Retinal pigment epithelial cell (primary cell): ENCODE measurements around the gene PLTP.

ENCODE experiments used
- DNase-seq: peaks from one replicate; pipeline ENCODE4 v3.0.0-alpha.2; 2010; ENCODE audit warnings: low read depth
- H3K4me3 ChIP-seq: 2 replicates; pipeline ENCODE4 v1.5.1; 2011; ENCODE audit warnings: mild to moderate bottlenecking, low read length, control low read depth, moderate library complexity
- CTCF ChIP-seq: conservative IDR thresholded peaks from 2 replicates; pipeline ENCODE4 v1.5.1; 2011; ENCODE audit warnings: low read depth, low read length, control low read depth, inconsistent platforms

PLTP gene

GRCh38 chr20:45924391-45925261, 12.7 kb upstream of the PLTP start:
- TF ChIP-seq CTCF: no peak
- H3K4me3 ChIP-seq: no peak overlapping the region
- no peak for DNase-seq

- TF ChIP-seq CTCF: no peak
- no peak for DNase-seq
- H3K4me3 ChIP-seq: no peak overlapping the region
These were observed 9.6 kb upstream of the PLTP start for GRCh38 chr20:45921337-45922189.

- no peak overlapping the region for H3K4me3 ChIP-seq
- TF ChIP-seq CTCF: no peak
These were observed 8.7 kb upstream of the PLTP start for GRCh38 chr20:45920462-45921336.

GRCh38 chr20:45919542-45920399, 7.8 kb upstream of the PLTP start:
- no peak for TF ChIP-seq CTCF
- H3K4me3 ChIP-seq: no peak overlapping the region
- DNase-seq: no peak

More at GRCh38 chr20:45920462-45921336, 8.7 kb upstream of the PLTP start:
- DNase-seq: no peak

GRCh38 chr20:45918779-45919537, 7.0 kb upstream of the PLTP start:
- no peak for DNase-seq
- TF ChIP-seq CTCF: no peak
- no peak overlapping the region for H3K4me3 ChIP-seq
